ENCODE data around the gene ASIC2. TPM values are rescaled to one million over a fixed set of nuclear protein-coding genes. Genes with fewer than 3 reads are reported as not detected.
A peak's percentile ranks its signal among the peaks of the same experiment; 100 is the strongest.

Gene ASIC2
- total and polyA plus RNA-seq, 12 donors: not detected

DNA sequence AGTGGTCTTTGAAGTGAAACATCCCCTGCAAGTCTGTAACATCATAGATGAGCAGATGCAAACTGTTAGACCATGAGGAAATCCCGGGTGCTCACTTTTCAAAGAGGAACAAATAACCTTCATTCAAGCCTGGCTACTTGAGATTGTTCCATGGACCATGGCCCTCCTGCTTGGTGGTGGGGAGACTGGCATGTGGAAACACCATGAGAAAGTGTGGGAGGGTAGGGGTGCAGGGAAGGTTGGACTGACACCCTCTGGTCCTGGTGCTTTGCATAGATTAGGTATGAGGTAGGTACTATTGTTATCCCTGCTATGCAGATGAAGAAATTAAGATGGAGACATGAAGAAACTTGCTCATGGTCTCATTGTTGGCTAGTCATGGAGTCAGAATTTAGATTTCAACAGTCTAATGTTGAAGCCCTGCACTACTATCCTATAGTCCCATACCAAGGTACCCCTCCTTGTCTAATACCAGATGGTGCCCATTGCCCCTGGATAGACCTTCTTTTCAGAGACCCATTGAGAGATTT is 242.4 kb downstream of the ASIC2 start:
- DNase-seq: no peak
- TF ChIP-seq, protein P1, sequence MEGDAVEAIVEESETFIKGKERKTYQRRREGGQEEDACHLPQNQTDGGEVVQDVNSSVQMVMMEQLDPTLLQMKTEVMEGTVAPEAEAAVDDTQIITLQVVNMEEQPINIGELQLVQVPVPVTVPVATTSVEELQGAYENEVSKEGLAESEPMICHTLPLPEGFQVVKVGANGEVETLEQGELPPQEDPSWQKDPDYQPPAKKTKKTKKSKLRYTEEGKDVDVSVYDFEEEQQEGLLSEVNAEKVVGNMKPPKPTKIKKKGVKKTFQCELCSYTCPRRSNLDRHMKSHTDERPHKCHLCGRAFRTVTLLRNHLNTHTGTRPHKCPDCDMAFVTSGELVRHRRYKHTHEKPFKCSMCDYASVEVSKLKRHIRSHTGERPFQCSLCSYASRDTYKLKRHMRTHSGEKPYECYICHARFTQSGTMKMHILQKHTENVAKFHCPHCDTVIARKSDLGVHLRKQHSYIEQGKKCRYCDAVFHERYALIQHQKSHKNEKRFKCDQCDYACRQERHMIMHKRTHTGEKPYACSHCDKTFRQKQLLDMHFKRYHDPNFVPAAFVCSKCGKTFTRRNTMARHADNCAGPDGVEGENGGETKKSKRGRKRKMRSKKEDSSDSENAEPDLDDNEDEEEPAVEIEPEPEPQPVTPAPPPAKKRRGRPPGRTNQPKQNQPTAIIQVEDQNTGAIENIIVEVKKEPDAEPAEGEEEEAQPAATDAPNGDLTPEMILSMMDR (IDR thresholded peaks at IDR 0.05): no peak
- H3K36me3 ChIP-seq: no peaks in the 10 kb centered on the region
- no peak for ATAC-seq
- intact Hi-C loops (cut with DNase I): loop anchor here in 1 of 10 donors (10.0 kb wide), 1 partner anchor 474 kb away; no protein-coding TSS in a partner anchor
- no peaks in the 10 kb centered on the region for H3K9me3 ChIP-seq
- H3K4me1 ChIP-seq: peaks cover 0 to 13% (median 0%) of the 10 kb centered on the region in 9 donors
- H3K27ac ChIP-seq: no peak overlapping the region
- peaks cover 0 to 10% (median 3%) of the 10 kb centered on the region in 7 donors for H3K27me3 ChIP-seq
- no peak overlapping the region for H3K4me3 ChIP-seq
- 75 to 76% methylated on average over 1 of the region's 1 CpG for WGBS, 2 donors

DNA sequence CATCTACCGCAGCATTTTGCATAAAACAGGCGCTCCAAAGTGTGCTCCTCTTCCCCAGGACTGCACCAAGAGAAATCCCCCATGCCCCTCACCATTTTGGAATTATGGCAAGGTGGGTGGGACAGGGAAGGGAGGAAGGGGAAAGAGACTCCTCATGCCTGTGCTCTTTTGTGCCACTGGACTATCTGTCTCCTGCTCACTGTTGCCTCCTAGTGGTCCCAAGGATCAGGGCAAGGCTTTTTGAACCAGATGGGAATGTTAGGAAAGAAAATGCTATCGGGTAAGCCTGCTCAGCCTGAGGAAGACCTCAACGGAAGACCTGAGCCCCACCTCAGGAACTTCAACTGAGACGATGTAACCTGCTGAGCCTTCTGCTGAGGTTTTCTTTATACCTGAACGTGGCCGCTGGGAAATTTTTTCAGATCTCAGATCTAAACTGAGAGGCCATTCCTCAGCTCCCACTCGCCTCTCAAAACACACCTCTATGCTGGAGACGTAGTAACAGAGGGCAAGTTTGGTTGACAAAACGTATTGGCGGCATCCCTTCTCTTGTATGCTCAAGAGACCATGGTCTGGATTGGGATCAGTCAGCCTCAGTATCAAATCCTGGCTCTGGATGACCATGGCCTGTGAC is 243.2 kb downstream of the ASIC2 start:
- Histone ChIP-seq H3K4me3 (no peak overlapping the region), H3K27me3 (peaks cover 0 to 10% (median 0%) of the 10 kb centered on the region in 7 donors), H3K9me3 (no peaks in the 10 kb centered on the region), H3K27ac (no peak overlapping the region), H3K36me3 (no peaks in the 10 kb centered on the region), H3K4me1 (peaks cover 0 to 5% (median 0%) of the 10 kb centered on the region in 9 donors)
- intact Hi-C loops (cut with DNase I): loop anchor here in 3 of 10 donors (10.0 kb wide), 2 partner anchors 475 to 625 kb away; no protein-coding TSS in a partner anchor
- DNase-seq (peak in 1 of 2 donors; percentile 50), ATAC-seq (peak in 1 of 8 donors; percentile 56)
- TF ChIP-seq, protein P1 (IDR thresholded peaks at IDR 0.05): peak; percentile 59 to 91 (median 79)
- WGBS, 2 donors: 45 to 54% methylated on average over 11 of the region's 11 CpGs

DNA sequence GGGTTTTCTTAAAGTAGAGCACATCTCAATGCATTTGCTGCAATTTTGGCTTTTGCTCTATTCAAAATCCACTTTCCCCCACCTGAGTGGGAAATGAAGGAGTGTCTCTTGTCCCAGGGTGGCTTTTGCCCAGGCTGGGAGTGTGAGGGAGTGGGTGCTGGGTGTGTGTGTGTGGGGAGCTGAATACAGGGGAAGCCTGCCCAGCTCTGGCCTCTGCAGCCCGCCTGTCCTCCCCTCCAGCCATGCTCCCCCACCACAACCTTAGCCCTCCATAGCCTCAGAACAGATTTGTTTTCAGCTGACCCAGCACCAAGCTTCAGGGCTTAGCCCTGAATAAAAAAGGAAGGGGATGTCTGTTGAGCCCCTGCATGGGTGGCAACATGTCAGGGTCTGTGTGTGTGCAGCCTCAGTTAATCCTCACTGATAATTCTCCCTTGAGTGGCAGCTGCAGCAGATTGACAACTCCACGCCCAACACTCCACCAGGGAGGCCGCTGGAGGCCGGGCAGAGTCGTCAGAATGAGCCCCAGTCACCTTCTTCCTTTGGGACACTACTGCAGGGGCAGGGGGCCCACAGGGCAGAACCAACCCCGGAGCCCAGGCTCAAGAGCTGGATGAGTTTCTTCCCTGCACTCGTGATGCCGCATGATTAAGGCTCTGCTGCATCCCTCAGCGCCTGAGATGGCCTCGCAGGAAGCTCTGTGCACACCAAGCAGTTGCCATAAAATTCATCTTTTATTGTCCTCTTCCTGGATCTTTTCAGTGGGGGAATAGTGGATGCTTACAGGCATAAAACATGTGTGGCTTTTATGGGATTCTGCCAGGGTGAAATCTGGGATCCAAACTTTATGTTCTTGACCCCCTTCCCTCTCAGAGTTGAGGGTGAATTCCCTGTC is 246.5 kb downstream of the ASIC2 start:
- intact Hi-C loops (cut with DNase I): loop anchor here in 2 of 10 donors (10.0 kb wide), 1 partner anchor 628 kb away; no protein-coding TSS in a partner anchor
- H3K9me3 ChIP-seq: no peaks in the 10 kb centered on the region
- no peaks in the 10 kb centered on the region for H3K4me1 ChIP-seq
- peaks cover 0 to 10% (median 0%) of the 10 kb centered on the region in 7 donors for H3K27me3 ChIP-seq
- DNase-seq (no peak), ATAC-seq (no peak)
- 59 to 69% methylated on average over 10 of the region's 10 CpGs for WGBS, 2 donors
- H3K36me3 ChIP-seq: no peaks in the 10 kb centered on the region
- no peak overlapping the region for H3K27ac ChIP-seq
- no peak overlapping the region for H3K4me3 ChIP-seq
- TF ChIP-seq, protein P1 (IDR thresholded peaks at IDR 0.05): no peak

DNA sequence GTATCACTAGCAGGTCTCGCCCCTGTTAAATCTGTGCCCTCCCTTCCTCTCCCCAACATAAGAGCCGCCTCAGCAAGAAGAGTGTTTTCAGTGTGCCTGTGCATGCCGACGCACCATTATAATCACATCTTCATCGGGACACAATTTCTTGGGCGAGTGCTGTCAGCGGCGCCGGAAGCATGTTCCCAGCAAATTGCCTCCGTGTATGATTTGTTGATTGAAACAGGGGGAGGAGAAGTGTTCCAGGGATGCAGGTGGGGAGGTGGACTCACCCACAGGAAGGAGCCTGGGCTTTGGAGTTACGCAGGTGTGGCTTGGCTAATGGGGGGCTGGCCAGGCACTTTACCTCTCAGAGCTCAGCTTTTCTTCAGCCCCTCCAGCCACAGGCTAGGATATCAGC is 247.9 kb downstream of the ASIC2 start:
- intact Hi-C loops (cut with DNase I): loop anchor here in 2 of 10 donors (10.0 kb wide), 1 partner anchor 630 kb away; no protein-coding TSS in a partner anchor

More for the DNA sequence above, 247.9 kb downstream of the ASIC2 start:
- Histone ChIP-seq H3K9me3 (no peaks in the 10 kb centered on the region), H3K4me3 (no peak overlapping the region), H3K36me3 (no peaks in the 10 kb centered on the region), H3K27me3 (peaks cover 0 to 3% (median 0%) of the 10 kb centered on the region in 7 donors), H3K27ac (no peak overlapping the region), H3K4me1 (peaks cover 0 to 8% (median 6%) of the 10 kb centered on the region in 9 donors)
- DNase-seq (no peak), ATAC-seq (no peak)
- TF ChIP-seq, protein P1 (IDR thresholded peaks at IDR 0.05): no peak
- 91 to 94% methylated on average over 11 of the region's 11 CpGs for WGBS, 2 donors
